GM12872 (cell line): ENCODE data around the gene DOCK4.

Experiments
- CTCF ChIP-seq: IDR thresholded peaks from 3 replicates; pipeline ENCODE4 v1.5.1; 2011; ENCODE audit warnings: low read depth, mild to moderate bottlenecking, low read length, moderate library complexity; ENCODE audit not compliant: insufficient read depth

Gene DOCK4

GRCh38 chr7:111853201-111853990, 352.8 kb downstream of the DOCK4 start:
- TF ChIP-seq CTCF = no peak

GRCh38 chr7:111852081-111852480, 354.1 kb downstream of the DOCK4 start:
- no peak for TF ChIP-seq CTCF

GRCh38 chr7:111846898-111847297, 359.3 kb downstream of the DOCK4 start:
- TF ChIP-seq CTCF = no peak

- no peak for TF ChIP-seq CTCF
These were observed 360.3 kb downstream of the DOCK4 start for GRCh38 chr7:111845853-111846252.

- TF ChIP-seq CTCF = no peak
These were observed 361.1 kb downstream of the DOCK4 start for GRCh38 chr7:111844904-111845671.

- no peak for TF ChIP-seq CTCF
These were observed 363.7 kb downstream of the DOCK4 start for GRCh38 chr7:111842491-111842890.

GRCh38 chr7:111841596-111842205, 364.5 kb downstream of the DOCK4 start:
- no peak for TF ChIP-seq CTCF
